K562 (cell line): Measurements from ENCODE around the gene CNIH3. TPM values are rescaled to one million over a fixed set of nuclear protein-coding genes. Genes with fewer than 3 reads are reported as not detected.

Source experiments
- ATAC-seq: fragments of 200-7000 bp; cut with Tn5 transposase; 3 replicates; pipeline ENCODE4 v1.9.1; 2020; ENCODE audit warnings: moderate library complexity
- BruUV-seq: library from RNA; stranded (reverse); fragments of 400-500 nt; replicated peaks from 2 replicates; lab custom pipeline; 2021; lab: Mats Ljungman, UMichigan
- CTCF ChIA-PET: fragments of 300-600 bp; formaldehyde crosslinking; extraction: SDS; loops from one replicate; lab custom pipeline; 2021; ENCODE audit warnings: low intra/inter-chr PET ratio; lab: Yijun Ruan, JAX
- POLR2A ChIA-PET: fragments of 300-600, 350-650 bp; sonication (Branson Sonifier 250); formaldehyde crosslinking; extraction: SDS; loops from one replicate; lab custom pipeline; 2021; ENCODE audit warnings: antibody characterized with exemption, inconsistent platforms; lab: Yijun Ruan, JAX
- DNase-seq, 4 experiments: peaks; one replicate each; pipeline versions ENCODE4 v3.0.0 to v3.0.0-alpha.2; 2011 to 2018; ENCODE audit warnings: low spot score in 3 of 4, mixed read lengths in 3 of 4; ENCODE audit errors: extremely low read depth in 1 of 4
- FAIRE-seq: peaks from 2 replicates; lab custom pipeline; 2011; peaks lifted over from hg19 to GRCh38; lab: Jason Lieb, UNC
- H2AFZ ChIP-seq: 2 replicates; pipeline ENCODE4 v1.6.0; 2011; ENCODE audit warnings: low read depth, low read length, control low read depth, inconsistent platforms
- H3K27ac ChIP-seq: fragments of 200-600 bp; 3 replicates; pipeline ENCODE4 v1.8.0; 2011; ENCODE audit warnings: low read depth, mild to moderate bottlenecking, control low read depth, inconsistent platforms, low read length, moderate library complexity, mixed read lengths; ENCODE audit errors: extremely low read depth
- H3K27me3 ChIP-seq, 2 experiments: fragments of 300-600 bp in 1 of 2; 2 replicates in 1 of 2; 3 replicates in 1 of 2; pipeline versions ENCODE4 v1.6.0 to v1.8.0; 2011; ENCODE audit warnings: inconsistent platforms in 2 of 2, low read length in 2 of 2, mild to moderate bottlenecking in 1 of 2, mixed read lengths in 1 of 2, moderate library complexity in 1 of 2; ENCODE audit not compliant: control insufficient read depth in 2 of 2, insufficient read depth in 2 of 2
- H3K36me3 ChIP-seq: fragments of 300-600 bp; 3 replicates; pipeline ENCODE4 v1.8.0; 2011; ENCODE audit warnings: mild to moderate bottlenecking, low read length, inconsistent platforms; ENCODE audit not compliant: control insufficient read depth, insufficient read depth
- H3K4me1 ChIP-seq, 2 experiments: fragments of 200-600 bp in 1 of 2; replicated peaks in 1 of 2; 2 replicates in 1 of 2; 3 replicates in 1 of 2; pipeline versions ENCODE4 v1.5.1 to v1.8.0; 2011; ENCODE audit warnings: inconsistent platforms in 2 of 2, low read length in 2 of 2, mild to moderate bottlenecking in 1 of 2, mixed read lengths in 1 of 2, moderate library complexity in 1 of 2; ENCODE audit not compliant: control insufficient read depth in 2 of 2, insufficient read depth in 2 of 2
- H3K4me2 ChIP-seq: 2 replicates; pipeline ENCODE4 v1.6.1; 2011; ENCODE audit warnings: low read length, control low read depth, inconsistent platforms, mixed read lengths; ENCODE audit not compliant: insufficient read depth
- H3K4me3 ChIP-seq: fragments of 200-600 bp; sonication (generic), shearing (Covaris generic); 2 replicates; pipeline ENCODE4 v1.5.1; 2016; ENCODE audit warnings: control low read depth, inconsistent platforms
- H3K79me2 ChIP-seq: fragments of 200-600 bp; 3 replicates; pipeline ENCODE4 v1.8.0; 2011; ENCODE audit warnings: low read length, inconsistent platforms; ENCODE audit not compliant: control insufficient read depth, insufficient read depth
- H3K9ac ChIP-seq, 2 experiments: 2 replicates each; pipeline versions ENCODE4 v1.6.0 to v1.6.1; 2011; ENCODE audit warnings: low read depth in 2 of 2, low read length in 2 of 2, control low read depth in 1 of 2, inconsistent platforms in 1 of 2, mild to moderate bottlenecking in 1 of 2, mixed read lengths in 1 of 2; ENCODE audit not compliant: insufficient read depth in 1 of 2
- H3K9me1 ChIP-seq: one replicate; pipeline ENCODE4 v1.6.0; 2011; ENCODE audit warnings: inconsistent platforms, mild to moderate bottlenecking, low read length, moderate library complexity; ENCODE audit not compliant: control insufficient read depth, insufficient read depth
- H3K9me3 ChIP-seq: replicated peaks from 2 replicates; pipeline ENCODE4 v1.5.1; 2011; ENCODE audit warnings: low read depth, low read length, inconsistent platforms; ENCODE audit not compliant: control insufficient read depth, insufficient read depth
- H4K20me1 ChIP-seq: replicated peaks from 2 replicates; pipeline ENCODE4 v1.6.1; 2011; ENCODE audit warnings: low read length, inconsistent platforms, mixed read lengths; ENCODE audit not compliant: control insufficient read depth, insufficient read depth
- ELF4 ChIP-seq: fragments of 450-650 bp; formaldehyde crosslinking; IDR thresholded peaks from 2 replicates; pipeline ENCODE4 v1.4.0; 2022; ENCODE audit warnings: missing genetic modification characterization
- FOSL1 ChIP-seq: fragments of 200-800 bp; sonication (Bioruptor generic); conservative IDR thresholded peaks from 2 replicates; pipeline ENCODE4 v1.6.1; 2016; ENCODE audit warnings: missing genetic modification characterization, missing compliant biosample characterization
- GABPB2 ChIP-seq: fragments of 250-450 bp; sonication (Bioruptor Pico); conservative IDR thresholded peaks from 2 replicates; pipeline ENCODE4 v1.5.1; 2021; ENCODE audit warnings: mild to moderate bottlenecking
- KLF6 ChIP-seq: fragments of 250-450 bp; sonication (Bioruptor Pico); IDR thresholded peaks from 2 replicates; pipeline ENCODE4 v1.4.0; 2020; ENCODE audit warnings: mild to moderate bottlenecking, moderate library complexity, borderline replicate concordance
- NFRKB ChIP-seq: fragments of 450-650 bp; IDR thresholded peaks from 2 replicates; pipeline ENCODE4 v1.6.1; 2016; ENCODE audit warnings: low read depth
- RBM34 ChIP-seq: fragments of 200-400 bp; formaldehyde crosslinking; IDR thresholded peaks from 2 replicates; pipeline ENCODE4 v1.6.1; 2018; ENCODE audit warnings: low read length, borderline replicate concordance; ENCODE audit not compliant: insufficient read depth
- RCOR1 ChIP-seq, 2 experiments: IDR thresholded peaks; 2 replicates each; pipeline ENCODE4 v1.6.1; 2012; ENCODE audit warnings: low read depth in 2 of 2, low read length in 2 of 2, borderline replicate concordance in 1 of 2, improper control_type of control experiment in 1 of 2
- SMAD4 ChIP-seq: fragments of 250-450 bp; sonication (Bioruptor Pico); conservative IDR thresholded peaks from 2 replicates; pipeline ENCODE4 v1.8.0; 2021; ENCODE audit warnings: inconsistent platforms, mild to moderate bottlenecking, moderate library complexity
- SREBF1 ChIP-seq: fragments of 150-350 bp; IDR thresholded peaks from 2 replicates; pipeline ENCODE4 v1.6.1; 2014; ENCODE audit warnings: antibody characterized with exemption, low read depth, low read length, borderline replicate concordance
- STAT5A ChIP-seq: IDR thresholded peaks from 2 replicates; pipeline ENCODE4 v1.6.1; 2012; ENCODE audit warnings: low read length, inconsistent platforms, borderline replicate concordance
- TAF15 ChIP-seq: fragments of 200-400 bp; formaldehyde crosslinking; IDR thresholded peaks from 2 replicates; pipeline ENCODE4 v1.6.1; 2017; ENCODE audit warnings: mild to moderate bottlenecking, low read depth, low read length, moderate library complexity
- ZFX ChIP-seq: sonication (generic); formaldehyde crosslinking; IDR thresholded peaks from 2 replicates; pipeline ENCODE4 v1.8.0; 2022; ENCODE audit warnings: mild to moderate bottlenecking, missing genetic modification reagents, moderate library complexity
- ZNF668 ChIP-seq: fragments of 250-450 bp; sonication (Bioruptor Pico); IDR thresholded peaks from 2 replicates; pipeline ENCODE4 v1.8.0; 2022; ENCODE audit warnings: mild to moderate bottlenecking, inconsistent platforms
- ZNF764 ChIP-seq: fragments of 250-450 bp; sonication (Bioruptor Pico); IDR thresholded peaks from 2 replicates; pipeline ENCODE4 v1.4.0; 2020; ENCODE audit warnings: low read depth, mild to moderate bottlenecking, moderate library complexity
- in situ Hi-C: fragments of 300-500 bp; cut with MboI; formaldehyde crosslinking; loops from 4 replicates; pipeline ENCODE4 v1.15.0; 2018; ENCODE audit warnings: inconsistent platforms, mixed read lengths
- intact Hi-C: fragments of 100-400 bp; cut with micrococcal nuclease; formaldehyde crosslinking; loops from 2 replicates; pipeline ENCODE4 v1.14.2; 2022
- polyA plus RNA-seq, 8 experiments: library from polyadenylated mRNA; depleted of rRNA in 4 of 8; stranded (reverse) in 5 of 8; unstranded in 3 of 8; fragments of >200 nt; fragmentation: Nextera tagmentation in 2 of 8; fragmentation: Illumina TruSeq in 1 of 8; extraction: Ambion mirVana in 2 of 8; extraction: Trizol in 1 of 8; gene quantifications; 2 replicates each; pipeline versions ENCODE4 v1.2.1 to v1.2.3, GENCODE V29; 2011 to 2014; ENCODE audit warnings: inconsistent platforms in 1 of 8, missing spikeins in 1 of 8
- total RNA-seq, 7 experiments: library from RNA; depleted of rRNA in 6 of 7; stranded (reverse); fragments of >200 nt in 6 of 7; fragmentation: Illumina TruSeq in 2 of 7; extraction: Trizol in 2 of 7; gene quantifications; 2 replicates each; pipeline versions ENCODE4 v1.2.1 to v1.2.3, GENCODE V29; 2011 to 2021; ENCODE audit warnings: low replicate concordance in 1 of 7

The CNIH3 gene
- total and polyA plus RNA-seq, 9 of the 15 experiments (the other 6 are each of a cell fraction or from before 2014, with no cell fraction given) = 0.14 to 1.8 (median 0.79) TPM

- intact Hi-C loops = no loop called here
- TF ChIP-seq ZNF668 (CRISPR knock-in tag) = no peak
- TF ChIP-seq SMAD4 (CRISPR knock-in tag) = no peak
- TF ChIP-seq STAT5A = no peak
- TF ChIP-seq TAF15 = no peak
- no peak for TF ChIP-seq ZFX (CRISPR knock-in tag)
- no peak for TF ChIP-seq NFRKB
- no peak for TF ChIP-seq KLF6 (CRISPR knock-in tag)
- no peak for TF ChIP-seq SREBF1
- TF ChIP-seq ZNF764 (CRISPR knock-in tag) = no peak
- no peak for TF ChIP-seq ELF4 (CRISPR knock-in tag)
- TF ChIP-seq FOSL1 = no peak
- no peak for TF ChIP-seq RCOR1 (IDR thresholded peaks at IDR 0.05; ENCODE audit: borderline replicate concordance in 1 of 2, low read depth in 2 of 2, low read length in 2 of 2)
- no peak for TF ChIP-seq RBM34
- no peak for TF ChIP-seq GABPB2 (CRISPR knock-in tag)
- DNase-seq (no peak), ATAC-seq (no peak), FAIRE-seq (no peak)
- no peak overlapping the region for H3K4me3 ChIP-seq
- H3K27me3 ChIP-seq = peaks cover 0 to 17% of the 10 kb centered on the region in 2 experiments; a peak in 2 of 5 replicates
- H3K9me3 ChIP-seq = no peaks in the 10 kb centered on the region
- H3K4me2 ChIP-seq = no peak overlapping the region
- no peaks in the 10 kb centered on the region for H3K36me3 ChIP-seq
- CTCF ChIA-PET = no interaction called here
- H3K27ac ChIP-seq = no peak overlapping the region
- H3K79me2 ChIP-seq = no peaks in the 10 kb centered on the region
- H2AFZ ChIP-seq = no peak overlapping the region
- H3K4me1 ChIP-seq = no peaks in the 10 kb centered on the region
- H3K9ac ChIP-seq = no peak overlapping the region
- in situ Hi-C loops = no loop called here
- no peaks in the 10 kb centered on the region for H3K9me1 ChIP-seq
- no TSS peak for BruUV-seq
- no peaks in the 10 kb centered on the region for H4K20me1 ChIP-seq
- POLR2A ChIA-PET = no interaction called here
These were observed 50.0 kb downstream of the CNIH3 start for GRCh38 chr1:224666078-224666477.
